SIG-M5 treated with dmso at 0.1 percent for 504 hours (cell line): ENCODE results near the gene TASL.
A peak's percentile ranks its signal among the peaks of the same experiment; 100 is the strongest.
"Not testable (repeated sequence)": the region's sequence is repeated elsewhere in the genome, so short reads cannot be mapped to it uniquely, and the experiment has no call there.

Experiments used
- DNase-seq: peaks from one replicate; lab custom pipeline; 2025; ENCODE audit not compliant: unreplicated experiment; lab: John Stamatoyannopoulos, UW

Gene TASL

GRCh38 chrX:30580641-30581040 lies 3.1 kb upstream of the TASL start:
- no peak for DNase-seq

- DNase-seq = no peak
Observed at GRCh38 chrX:30576881-30577280, 685 bp downstream of the TASL start.

DNA sequence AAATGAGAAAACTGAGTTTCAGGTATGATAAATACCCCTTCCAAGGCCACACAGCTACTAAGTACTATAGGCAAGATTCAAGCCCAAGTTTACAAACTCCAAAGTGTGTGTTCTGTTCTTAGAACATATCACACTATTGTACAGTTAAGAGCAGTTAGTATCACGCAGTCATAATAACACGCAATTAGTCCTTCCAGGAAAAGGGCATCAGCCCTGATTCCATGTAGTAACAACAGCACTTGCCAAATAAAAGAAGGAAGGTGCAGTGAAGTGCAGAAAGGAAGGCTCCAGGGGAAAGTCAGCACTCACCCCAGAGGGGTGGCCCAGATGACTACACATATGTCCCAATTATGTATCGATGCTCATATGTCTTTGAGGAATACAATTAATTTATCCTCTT lies 4.4 kb downstream of the TASL start:
- DNase-seq = no peak

- no peak for DNase-seq
Observed at GRCh38 chrX:30572678-30573077, 4.9 kb downstream of the TASL start.

DNA sequence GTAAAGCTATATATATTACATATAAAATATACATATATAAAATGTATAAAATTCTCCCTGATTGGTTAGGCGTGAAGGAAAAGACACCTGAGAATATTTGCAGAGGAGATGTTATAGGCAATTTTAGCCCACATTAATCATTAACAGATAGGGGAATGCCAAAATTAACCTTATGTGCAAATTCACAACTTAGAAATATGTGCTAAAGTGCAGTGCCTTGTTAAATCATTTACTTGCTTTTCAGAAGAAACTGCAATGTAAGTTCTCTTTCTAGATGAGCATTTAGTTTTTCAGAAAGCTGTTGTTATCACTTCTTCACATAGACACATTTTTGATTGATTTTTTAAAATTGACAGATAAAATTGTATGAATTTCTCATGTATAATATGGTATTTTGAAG lies 5.6 kb downstream of the TASL start:
- DNase-seq = no peak

GRCh38 chrX:30570505-30570904 lies 7.1 kb downstream of the TASL start:
- no peak for DNase-seq

DNA sequence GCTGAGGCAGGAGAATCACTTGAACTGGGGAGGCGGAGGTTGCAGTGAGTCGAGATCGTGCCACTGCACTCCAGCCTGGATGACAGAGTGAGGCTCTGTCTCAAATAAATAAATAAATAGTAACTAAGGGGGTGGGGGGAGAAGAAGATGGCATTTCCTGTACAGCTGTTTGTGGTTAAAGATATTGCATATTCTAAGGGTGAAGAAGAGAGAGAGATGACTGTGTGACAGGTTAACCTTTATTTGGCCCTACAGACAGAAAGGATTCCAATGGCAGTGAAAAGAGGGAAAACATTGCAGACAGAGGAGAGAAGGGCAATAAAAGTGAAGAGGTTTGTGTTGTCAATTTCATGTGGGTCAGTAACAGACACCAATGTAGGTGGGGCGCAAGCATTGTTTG lies 9.4 kb downstream of the TASL start:
- DNase-seq = peak; percentile 59

- not testable (repeated sequence) for DNase-seq
Observed at GRCh38 chrX:30563070-30563469, 14.5 kb downstream of the TASL start.

GRCh38 chrX:30561191-30561590 lies 16.4 kb downstream of the TASL start:
- DNase-seq = no peak

GRCh38 chrX:30538271-30538670 lies 39.3 kb downstream of the TASL start:
- no peak for DNase-seq

GRCh38 chrX:30533835-30534234 lies 43.7 kb downstream of the TASL start:
- no peak for DNase-seq

DNA sequence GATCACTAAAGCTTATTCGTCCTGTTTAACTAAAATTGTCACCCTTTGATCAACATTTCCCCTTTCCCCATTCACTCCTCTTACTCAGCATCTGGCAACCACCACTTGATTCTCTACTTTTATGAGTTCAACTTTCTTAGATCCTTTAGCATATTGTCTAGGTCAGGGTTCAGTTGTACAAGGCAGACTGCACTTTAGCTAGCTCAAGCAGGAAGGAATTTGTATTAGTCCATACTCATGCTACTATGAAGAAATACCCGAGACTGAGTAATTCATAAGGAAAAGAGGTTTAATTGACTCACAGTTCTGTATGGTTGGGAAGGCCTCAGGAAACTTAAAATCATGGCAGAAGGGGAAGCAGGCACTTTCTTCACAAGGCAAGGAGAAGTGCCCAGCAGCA lies 44.3 kb downstream of the TASL start:
- no peak for DNase-seq

- DNase-seq = no peak
Observed at GRCh38 chrX:30530606-30531005, 47.0 kb downstream of the TASL start.

DNA sequence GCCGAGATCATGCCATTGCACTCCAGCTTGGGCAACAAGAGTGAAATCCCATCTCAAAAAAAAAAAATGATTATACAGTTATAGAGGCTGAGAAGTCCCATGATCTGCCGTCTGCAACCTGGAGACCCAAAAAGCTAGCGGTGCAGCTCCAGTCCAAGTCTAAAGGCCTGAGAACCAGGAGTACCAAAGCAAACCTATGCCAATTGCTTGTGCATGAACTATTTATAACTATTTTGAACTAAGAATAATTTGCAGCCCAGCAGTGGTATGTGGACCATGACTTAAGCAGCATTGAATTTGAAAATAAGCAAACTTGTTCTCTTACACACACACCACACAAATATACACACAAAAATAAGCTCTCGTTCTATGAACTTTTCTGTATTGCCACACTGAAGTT lies 51.8 kb downstream of the TASL start:
- DNase-seq = no peak

DNA sequence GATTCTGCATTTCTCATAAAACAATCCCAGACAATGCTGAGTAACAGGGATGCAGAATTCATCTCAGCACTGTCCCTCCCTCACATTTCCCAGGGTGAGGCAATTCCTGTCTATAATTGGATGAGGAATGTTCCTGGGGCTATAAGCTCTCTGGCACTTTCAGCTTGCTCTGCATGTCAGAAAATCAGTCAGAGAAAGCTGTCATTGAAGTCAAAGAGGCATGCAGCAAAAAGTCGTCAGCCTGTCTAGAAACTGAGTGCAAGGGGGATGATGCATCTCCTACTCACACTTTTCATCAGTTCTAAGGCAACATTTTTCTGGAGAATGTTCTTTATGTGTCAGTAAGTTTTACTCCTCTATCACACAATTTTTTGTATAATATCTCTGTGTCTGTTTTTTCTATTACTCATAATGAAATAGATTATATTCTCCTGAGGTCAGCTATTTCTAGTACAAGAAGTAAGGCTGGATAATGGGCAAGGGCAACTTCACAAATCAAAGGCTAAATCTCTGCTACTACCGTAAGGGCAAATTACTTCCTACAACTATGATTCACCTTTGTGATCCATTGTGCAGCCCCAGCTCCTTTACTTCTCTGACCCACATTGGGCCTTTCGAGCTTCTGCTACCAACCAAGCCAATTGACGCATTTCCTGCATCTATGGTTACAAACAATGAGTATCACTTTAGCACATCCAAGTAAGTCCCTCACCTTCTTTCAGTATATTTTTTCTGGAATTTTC lies 56.0 kb downstream of the TASL start:
- DNase-seq = no peak

- DNase-seq = peak; percentile 2
Observed at GRCh38 chrX:30513284-30513683, 64.3 kb downstream of the TASL start.
